HG02973 (cell line): ENCODE results near the gene COLEC11.
A peak's percentile ranks its signal among the peaks of the same experiment; 100 is the strongest.
"Not testable (repeated sequence)": the region's sequence is repeated elsewhere in the genome, so short reads cannot be mapped to it uniquely, and the experiment has no call there.

Experiments used
- ATAC-seq: cut with Tn5 transposase; IDR thresholded peaks from one replicate; pipeline ENCODE4 v1.9.1; 2021; ENCODE audit warnings: moderate library complexity; ENCODE audit not compliant: unreplicated experiment

Gene COLEC11

GRCh38 chr2:3651691-3652648 is 57.1 kb downstream of the COLEC11 start:
- ATAC-seq = peak; percentile 91

DNA sequence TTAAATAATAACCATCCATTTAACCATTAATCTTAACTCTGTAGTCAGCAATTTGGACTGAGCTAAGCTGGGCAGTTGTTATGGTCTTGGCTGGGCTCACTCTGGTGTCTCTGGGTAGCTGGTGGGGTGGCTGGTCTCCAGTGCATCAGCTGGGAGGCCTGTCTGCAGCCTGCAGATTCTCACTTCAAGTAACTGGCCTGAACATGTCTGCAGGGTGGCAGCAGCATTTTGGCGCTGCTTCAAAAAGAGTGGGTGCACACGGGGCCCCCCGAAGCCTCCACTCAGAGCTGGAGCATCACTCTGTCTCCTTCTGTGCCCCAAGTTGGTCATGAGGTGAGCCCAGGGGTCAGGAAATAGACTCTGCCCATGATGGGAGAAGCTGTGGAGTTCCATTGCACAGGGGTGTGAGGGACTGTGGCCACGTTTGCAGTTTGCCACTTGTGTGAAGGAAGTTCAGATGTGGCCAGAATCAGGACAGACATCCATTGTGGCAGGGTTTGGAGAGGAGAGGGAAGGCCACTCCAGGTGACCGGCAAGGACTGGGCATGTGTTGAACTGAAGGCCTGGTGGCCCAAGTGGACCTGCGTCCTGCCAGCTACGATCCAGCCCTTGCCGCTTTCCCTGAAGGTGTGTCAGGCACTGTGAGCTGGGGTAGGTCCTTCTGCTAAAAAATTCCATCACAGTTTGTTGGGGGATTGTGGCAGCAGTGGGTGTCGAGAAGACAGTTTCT is 58.1 kb downstream of the COLEC11 start:
- no peak for ATAC-seq

- no peak for ATAC-seq
Observed at GRCh38 chr2:3654011-3654410, 59.1 kb downstream of the COLEC11 start.

DNA sequence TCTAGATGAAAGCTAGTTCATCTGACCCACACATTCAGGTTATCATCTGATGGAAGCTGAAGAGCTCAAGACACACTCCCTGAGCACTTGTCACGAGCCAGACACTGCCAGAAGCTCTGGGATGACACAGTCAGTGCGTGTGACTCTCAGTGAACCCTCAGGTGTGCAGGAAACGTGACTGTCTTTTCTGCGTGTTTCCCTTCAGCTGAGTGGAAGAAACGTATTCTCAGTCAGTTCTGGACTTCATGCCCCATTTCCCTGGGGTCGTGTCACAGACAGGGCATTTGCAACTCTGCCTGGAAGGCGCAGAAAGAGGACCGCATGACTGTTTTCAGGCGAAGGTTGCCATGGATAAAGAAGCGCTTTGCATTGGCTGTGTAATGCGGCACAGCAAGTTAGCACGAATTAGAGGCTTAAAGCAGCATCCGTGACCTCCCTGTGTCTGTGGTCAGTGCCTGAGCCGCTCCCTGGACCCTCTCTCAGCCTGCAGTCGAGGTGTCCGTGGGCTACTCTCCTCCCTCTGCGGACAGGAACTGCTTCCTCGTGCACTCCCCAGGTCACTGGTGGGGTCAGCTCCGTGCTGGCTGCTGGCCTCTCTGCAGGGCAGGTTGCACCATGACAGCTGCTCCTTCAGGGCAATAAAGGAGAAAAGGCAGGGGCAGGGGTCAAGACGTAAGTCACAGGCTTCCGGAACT is 59.8 kb downstream of the COLEC11 start:
- no peak for ATAC-seq

DNA sequence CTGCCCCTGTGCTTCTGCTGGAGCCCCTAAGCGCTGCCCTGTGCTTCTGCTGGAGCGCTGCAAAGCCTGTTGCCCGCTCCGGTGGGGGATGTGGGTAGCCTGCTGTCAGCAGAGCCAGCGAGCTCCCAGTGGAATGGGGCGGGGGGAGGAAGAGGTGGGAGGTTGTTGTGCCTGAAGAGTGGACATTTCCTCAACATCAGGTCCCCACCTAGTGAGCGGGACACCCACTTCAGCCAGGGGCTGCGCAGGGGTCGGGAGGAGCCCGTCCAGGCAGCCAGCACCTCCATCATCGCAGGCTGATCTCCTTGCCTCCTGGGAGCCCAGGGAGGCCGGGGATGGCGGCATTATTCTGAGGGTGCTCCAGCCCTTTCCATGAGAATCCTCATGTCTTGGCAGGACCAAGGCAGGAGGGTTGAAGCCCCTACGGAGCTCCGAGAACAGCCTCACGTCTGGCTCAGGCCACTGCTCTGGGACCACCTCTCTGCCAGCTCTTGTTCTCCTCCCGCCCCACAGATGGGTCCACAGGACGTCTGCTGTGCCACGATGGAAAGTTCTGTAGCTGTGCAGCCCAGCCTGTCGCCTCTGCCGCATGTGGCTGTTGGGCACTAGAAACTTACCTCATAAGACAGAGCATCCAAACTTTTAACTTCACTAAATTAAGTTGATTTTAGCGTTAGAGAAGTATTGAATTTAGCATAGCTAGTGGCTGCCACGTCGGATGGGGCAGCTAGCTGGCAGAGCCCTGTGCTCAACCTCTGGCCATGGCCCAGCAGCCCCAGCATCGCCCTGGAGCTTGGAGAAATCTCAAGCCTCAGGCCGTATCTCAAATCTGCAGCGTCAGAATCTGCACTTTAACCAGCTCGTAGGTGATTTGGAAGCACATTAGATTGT is 61.2 kb downstream of the COLEC11 start:
- ATAC-seq = no peak

- no peak for ATAC-seq
Observed at GRCh38 chr2:3656762-3657721, 62.1 kb downstream of the COLEC11 start.

GRCh38 chr2:3657881-3658280 is 63.0 kb downstream of the COLEC11 start, which contains the start of gene ALLC:
Gene ALLC (plus strand): TSS chr2:3658200. CDS start chr2:3671158, 12,958 bp downstream.
- no peak for ATAC-seq

- no peak for ATAC-seq
Observed at GRCh38 chr2:3659447-3660432, 64.8 kb downstream of the COLEC11 start.

DNA sequence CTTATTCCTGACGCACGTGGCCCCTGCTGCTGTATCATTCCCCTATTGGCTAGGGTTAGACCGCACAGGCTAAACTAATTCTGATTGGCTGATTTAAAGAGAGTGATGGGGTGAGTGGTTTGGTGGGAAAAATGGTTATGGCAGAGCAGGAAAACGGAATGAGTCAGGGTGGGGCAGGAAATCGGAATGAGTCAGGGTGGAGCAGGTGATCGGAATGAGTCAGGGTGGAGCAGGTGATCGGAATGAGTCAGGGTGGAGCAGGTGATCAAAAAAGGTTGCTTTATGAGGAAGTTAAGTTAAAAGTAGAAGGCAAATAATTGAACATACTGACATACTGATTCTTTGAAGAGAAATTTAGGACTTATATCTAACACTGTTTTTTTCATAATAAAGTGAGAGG is 65.7 kb downstream of the COLEC11 start:
- not testable (repeated sequence) for ATAC-seq

- ATAC-seq = no peak
Observed at GRCh38 chr2:3661149-3661660, 66.3 kb downstream of the COLEC11 start.

GRCh38 chr2:3662239-3662638 is 67.3 kb downstream of the COLEC11 start:
- no peak for ATAC-seq

DNA sequence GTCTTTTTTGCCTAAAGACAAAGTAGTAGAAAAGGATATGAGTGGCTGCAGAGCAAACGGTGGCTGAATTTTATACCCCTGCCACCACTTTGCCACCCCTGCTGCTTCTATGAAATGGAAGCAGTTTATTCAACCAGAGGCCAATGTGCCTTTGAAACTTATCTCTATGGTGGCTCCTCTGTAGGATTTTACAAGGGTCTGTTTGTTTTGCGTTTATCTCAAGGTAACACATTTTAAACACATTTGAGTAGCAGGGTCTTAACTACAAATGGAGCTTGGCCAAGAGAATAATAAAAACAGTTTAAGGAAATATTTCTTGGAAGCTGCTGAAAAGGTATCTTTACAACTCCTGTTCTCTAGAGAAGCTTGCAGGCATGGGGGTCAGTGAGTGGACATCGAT is 69.2 kb downstream of the COLEC11 start:
- ATAC-seq = no peak

- ATAC-seq = no peak
Observed at GRCh38 chr2:3664925-3665324, 70.0 kb downstream of the COLEC11 start.

- no peak for ATAC-seq
Observed at GRCh38 chr2:3665886-3666612, 71.1 kb downstream of the COLEC11 start.

GRCh38 chr2:3666613-3666975 is 71.7 kb downstream of the COLEC11 start:
- no peak for ATAC-seq

DNA sequence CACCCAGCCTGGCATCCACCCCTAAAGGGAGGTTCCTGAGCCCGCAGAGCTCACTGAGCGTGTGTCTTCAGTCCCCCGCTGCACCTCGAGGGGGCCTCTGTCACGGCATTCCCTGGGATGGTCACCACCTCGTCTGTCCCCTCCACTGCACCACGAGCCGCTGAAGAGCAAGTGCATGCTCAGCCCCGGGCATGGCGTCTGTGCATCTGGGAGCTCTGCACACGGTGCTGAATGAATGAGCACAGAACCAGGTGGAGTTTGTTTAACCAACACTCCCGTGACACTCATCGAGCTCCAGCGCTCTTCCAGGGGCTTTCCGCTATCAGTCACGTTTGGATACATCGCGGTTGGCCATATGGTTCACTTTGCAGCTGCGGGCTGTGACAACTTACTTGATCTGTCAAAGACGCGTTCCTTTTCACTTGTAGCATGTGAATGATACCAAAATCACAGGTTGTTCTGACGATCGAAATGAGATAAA is 72.3 kb downstream of the COLEC11 start:
- no peak for ATAC-seq

- no peak for ATAC-seq
Observed at GRCh38 chr2:3669656-3670055, 74.7 kb downstream of the COLEC11 start.
